ENCODE measurements around the gene OSBPL2. TPM values are rescaled to one million over a fixed set of nuclear protein-coding genes. Genes with fewer than 3 reads are reported as not detected.
A peak's percentile ranks its signal among the peaks of the same experiment; 100 is the strongest.

The OSBPL2 gene
- total and polyA plus RNA-seq, 10 donors: 9.2 to 81.7 (median 48.4) TPM

DNA sequence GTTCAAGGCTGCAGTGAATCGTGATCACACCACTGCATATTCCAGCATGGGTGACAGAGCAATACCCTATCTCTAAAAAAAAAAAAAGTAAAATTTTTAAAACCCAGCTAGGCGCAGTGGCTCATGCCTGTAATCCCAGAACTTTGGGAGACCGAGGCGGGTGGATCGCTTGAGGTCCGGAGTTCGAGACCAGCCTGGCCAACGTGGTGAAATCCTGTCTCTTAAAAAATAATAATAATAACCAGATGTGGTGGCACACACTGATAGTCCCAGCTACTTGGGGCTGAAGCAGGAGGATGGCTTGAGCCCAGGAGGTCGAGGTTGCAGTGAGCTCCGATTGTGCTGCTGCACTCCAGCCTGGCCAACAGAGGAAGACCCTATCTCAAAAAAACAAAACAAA is 42.0 kb upstream of the OSBPL2 start:
- H3K27ac ChIP-seq: no peak overlapping the region
- H3K27me3 ChIP-seq (replicated peaks in 1 of 7): no peaks in the 10 kb centered on the region
- H3K36me3 ChIP-seq: peaks cover 0 to 100% (median 66%) of the 10 kb centered on the region in 6 donors
- H3K4me1 ChIP-seq: peaks cover under 1 to 25% (median 5%) of the 10 kb centered on the region in 6 donors
- WGBS, 5 donors: 94 to 97% (median 97%) methylated on average over 10 of the region's 10 CpGs
- TF ChIP-seq POLR2A (IDR thresholded peaks at IDR 0.05) (no peak), POLR2AphosphoS5 (IDR thresholded peaks at IDR 0.05) (no peak), CTCF (IDR thresholded peaks at IDR 0.05 in 8 of 11, conservative IDR thresholded peaks at IDR 0.05 in 3 of 11) (no peak)
- intact Hi-C loops (cut with DNase I; ENCODE audit: low total_unique reads): no loop called here
- peak; percentile 18 for DNase-seq
- H3K9me3 ChIP-seq: no peaks in the 10 kb centered on the region
- H3K4me3 ChIP-seq: no peak overlapping the region

- TF ChIP-seq POLR2AphosphoS5 (IDR thresholded peaks at IDR 0.05): no peak
- intact Hi-C loops (cut with DNase I; ENCODE audit: low total_unique reads): no loop called here
- Histone ChIP-seq H3K27me3 (replicated peaks in 1 of 7) (no peaks in the 10 kb centered on the region), H3K9me3 (no peaks in the 10 kb centered on the region), H3K4me1 (peaks cover 3 to 36% (median 16%) of the 10 kb centered on the region in 6 donors), H3K36me3 (peaks cover 0 to 100% (median 75%) of the 10 kb centered on the region in 6 donors), H3K27ac (no peak overlapping the region), H3K4me3 (no peak overlapping the region)
- DNase-seq: peak; percentile 9
- 83 to 99% (median 91%) methylated on average over 9 of the region's 9 CpGs for WGBS, 5 donors
These were observed 41.0 kb upstream of the OSBPL2 start for GRCh38 chr20:62197311-62197710.

DNA sequence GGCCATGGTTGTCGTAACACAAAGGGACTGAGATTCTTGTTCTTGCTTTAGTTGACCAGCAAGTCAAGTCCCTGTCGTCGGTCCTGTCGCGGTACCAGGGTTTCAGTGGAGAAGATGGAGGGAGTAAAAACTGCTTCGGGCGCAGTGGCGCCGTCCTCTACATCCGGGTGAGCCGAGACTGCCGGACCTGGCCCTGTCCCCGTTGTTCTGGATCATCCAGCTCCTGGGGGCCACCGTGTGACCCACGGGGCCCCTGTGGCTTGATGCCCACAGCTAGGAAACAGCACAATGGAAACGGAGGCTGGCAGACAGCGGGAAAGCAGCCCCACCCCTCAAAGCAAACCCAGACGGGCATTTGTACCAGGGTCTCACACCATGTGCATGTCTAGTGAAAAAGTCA is 40.5 kb upstream of the OSBPL2 start:
- TF ChIP-seq CTCF (IDR thresholded peaks at IDR 0.05 in 8 of 11, conservative IDR thresholded peaks at IDR 0.05 in 3 of 11) (no peak), POLR2A (IDR thresholded peaks at IDR 0.05) (no peak), POLR2AphosphoS5 (IDR thresholded peaks at IDR 0.05) (no peak)

DNA sequence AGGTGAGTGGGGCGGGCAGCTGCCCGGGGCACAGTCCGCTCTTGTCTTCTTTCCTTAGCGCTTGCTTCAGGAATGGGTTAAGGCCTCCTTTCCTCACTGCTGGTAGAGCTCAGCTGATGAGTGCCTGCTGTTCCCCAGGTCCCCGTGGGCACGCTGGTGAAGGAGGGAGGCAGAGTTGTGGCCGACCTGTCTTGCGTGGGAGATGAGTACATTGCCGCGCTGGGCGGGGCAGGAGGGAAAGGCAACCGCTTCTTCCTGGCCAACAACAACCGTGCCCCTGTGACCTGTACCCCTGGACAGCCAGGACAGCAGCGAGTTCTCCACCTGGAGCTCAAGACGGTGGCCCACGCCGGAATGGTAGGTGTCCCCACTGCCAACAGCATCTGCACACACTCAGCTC is 39.8 kb upstream of the OSBPL2 start:
- Histone ChIP-seq H3K36me3 (peaks cover 0 to 100% (median 76%) of the 10 kb centered on the region in 6 donors), H3K4me3 (no peak overlapping the region), H3K27me3 (replicated peaks in 1 of 7) (no peaks in the 10 kb centered on the region), H3K27ac (no peak overlapping the region), H3K4me1 (peaks cover 3 to 45% (median 23%) of the 10 kb centered on the region in 6 donors), H3K9me3 (no peaks in the 10 kb centered on the region)
- intact Hi-C loops (cut with DNase I; ENCODE audit: low total_unique reads): no loop called here
- WGBS, 5 donors: 96 to 97% (median 96%) methylated on average over 17 of the region's 17 CpGs
- peak; percentile 50 for DNase-seq
- TF ChIP-seq POLR2AphosphoS5 (IDR thresholded peaks at IDR 0.05) (no peak), POLR2A (IDR thresholded peaks at IDR 0.05) (no peak), CTCF (IDR thresholded peaks at IDR 0.05 in 8 of 11, conservative IDR thresholded peaks at IDR 0.05 in 3 of 11) (no peak)

More for the DNA sequence above, 40.5 kb upstream of the OSBPL2 start:
- no peak overlapping the region for H3K4me3 ChIP-seq
- no peaks in the 10 kb centered on the region for H3K27me3 ChIP-seq (replicated peaks in 1 of 7)
- no peak overlapping the region for H3K27ac ChIP-seq
- intact Hi-C loops (cut with DNase I; ENCODE audit: low total_unique reads): no loop called here
- WGBS, 5 donors: 93 to 97% (median 94%) methylated on average over 18 of the region's 18 CpGs
- H3K4me1 ChIP-seq: peaks cover 3 to 40% (median 17%) of the 10 kb centered on the region in 6 donors
- H3K9me3 ChIP-seq: no peaks in the 10 kb centered on the region
- DNase-seq: peak; percentile 70
- peaks cover 0 to 100% (median 78%) of the 10 kb centered on the region in 6 donors for H3K36me3 ChIP-seq

GRCh38 chr20:62198931-62199330 is 39.4 kb upstream of the OSBPL2 start:
- H3K9me3 ChIP-seq: no peaks in the 10 kb centered on the region
- no peak overlapping the region for H3K4me3 ChIP-seq
- DNase-seq: peak; percentile 50
- intact Hi-C loops (cut with DNase I; ENCODE audit: low total_unique reads): no loop called here
- peaks cover 0 to 100% (median 76%) of the 10 kb centered on the region in 6 donors for H3K36me3 ChIP-seq
- H3K27me3 ChIP-seq (replicated peaks in 1 of 7): no peaks in the 10 kb centered on the region
- 96 to 98% (median 97%) methylated on average over 16 to 18 of the region's 18 CpGs for WGBS, 5 donors
- TF ChIP-seq POLR2AphosphoS5 (IDR thresholded peaks at IDR 0.05) (no peak), CTCF (IDR thresholded peaks at IDR 0.05 in 8 of 11, conservative IDR thresholded peaks at IDR 0.05 in 3 of 11) (no peak), POLR2A (IDR thresholded peaks at IDR 0.05) (no peak)
- no peak overlapping the region for H3K27ac ChIP-seq
- peaks cover 3 to 45% (median 27%) of the 10 kb centered on the region in 6 donors for H3K4me1 ChIP-seq

All from spleen (tissue), 11 donors.